Diencephalon (tissue), 1 donor: ENCODE results near the gene CHST7. TPM values are rescaled to one million over a fixed set of nuclear protein-coding genes. Genes with fewer than 3 reads are reported as not detected.

ENCODE experiments used
- small RNA-seq: library from RNA; depleted of rRNA; stranded (forward); fragments of <200 nt; gene quantifications from one replicate; pipeline ENCODE3, GENCODE V24; 2014
- total RNA-seq: library from RNA; depleted of rRNA; stranded (reverse); fragments of >200 nt; gene quantifications from one replicate; pipeline ENCODE4 v1.2.3, GENCODE V29; 2014

The CHST7 gene, protein sequence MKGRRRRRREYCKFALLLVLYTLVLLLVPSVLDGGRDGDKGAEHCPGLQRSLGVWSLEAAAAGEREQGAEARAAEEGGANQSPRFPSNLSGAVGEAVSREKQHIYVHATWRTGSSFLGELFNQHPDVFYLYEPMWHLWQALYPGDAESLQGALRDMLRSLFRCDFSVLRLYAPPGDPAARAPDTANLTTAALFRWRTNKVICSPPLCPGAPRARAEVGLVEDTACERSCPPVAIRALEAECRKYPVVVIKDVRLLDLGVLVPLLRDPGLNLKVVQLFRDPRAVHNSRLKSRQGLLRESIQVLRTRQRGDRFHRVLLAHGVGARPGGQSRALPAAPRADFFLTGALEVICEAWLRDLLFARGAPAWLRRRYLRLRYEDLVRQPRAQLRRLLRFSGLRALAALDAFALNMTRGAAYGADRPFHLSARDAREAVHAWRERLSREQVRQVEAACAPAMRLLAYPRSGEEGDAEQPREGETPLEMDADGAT
- 15.2 TPM for total RNA-seq

GRCh38 chrX:46573331-46573891 is at the start of gene CHST7:
CHST7 (plus strand) TSS chrX:46573765; CDS start chrX:46573932, 167 bp downstream.

DNA sequence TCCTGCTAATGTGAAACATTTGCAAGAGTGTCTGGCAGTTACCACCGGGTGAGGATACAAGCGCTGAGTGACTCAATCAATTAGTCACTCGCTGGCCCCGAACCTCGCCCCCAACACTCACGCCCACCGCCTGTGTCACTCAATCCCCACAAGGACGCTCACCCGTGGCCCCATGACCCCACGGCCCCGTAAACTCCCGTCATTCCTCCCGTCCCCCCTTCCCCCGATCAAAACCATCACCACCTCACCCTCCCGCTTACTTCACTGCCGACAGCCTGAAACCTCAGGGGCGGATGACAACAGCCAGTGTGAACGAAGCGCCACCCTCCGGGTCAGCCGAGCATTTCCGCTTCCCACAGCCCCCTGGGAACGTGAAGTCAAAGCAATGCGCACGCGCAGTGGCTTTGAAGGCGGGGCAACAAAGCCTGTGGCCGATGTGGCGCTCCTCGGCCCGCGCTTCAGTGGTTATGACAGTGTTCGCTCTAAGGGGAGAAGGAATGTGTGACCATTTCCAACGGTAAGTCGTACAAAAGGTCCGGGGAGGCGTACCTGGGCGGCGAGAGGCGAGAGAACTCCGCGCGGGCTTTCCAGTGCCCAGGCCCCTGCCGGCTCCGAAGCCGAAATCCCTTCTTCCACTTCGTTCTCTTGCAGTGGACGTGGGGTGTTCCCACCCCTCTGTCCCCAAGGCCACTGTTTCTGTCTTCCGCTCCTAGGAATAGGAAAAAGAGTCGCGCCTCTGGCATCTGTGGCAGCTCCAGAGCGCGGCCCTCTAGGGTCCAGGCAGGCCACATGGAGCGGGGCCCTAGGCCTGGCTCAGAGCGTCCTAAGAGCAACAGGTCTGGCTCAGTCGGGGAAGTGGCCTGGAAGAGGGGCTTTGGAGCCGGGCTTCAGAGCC is 28.2 kb upstream of the CHST7 start, which contains the start of gene ZNF674:
ZNF674 (minus strand) TSS at position 311 of the 895 bp plus-strand sequence. CDS start 3,334 bp downstream, outside the sequence.

Small RNAs within 50 kb of the gene (small RNA-seq; reads per million reads assigned to genes)
- not detected for gene RF00017

Other genes with a start within 250 kb of the CHST7 start
- gene ZNF674, start 28.3 kb upstream of the CHST7 start, total RNA-seq: 13.4 TPM
- 81.0 TPM for gene SLC9A7, start 185.4 kb downstream of the CHST7 start, total RNA-seq